ENCODE results near the gene PHACTR1. TPM values are rescaled to one million over a fixed set of nuclear protein-coding genes. Genes with fewer than 3 reads are reported as not detected.

PHACTR1 gene
- total and polyA plus RNA-seq, 9 of the 15 experiments (the other 6 are each of a cell fraction or from before 2014, with no cell fraction given): 11.5 to 32.6 (median 22.0) TPM

GRCh38 chr6:13328875-13329183, 612.3 kb downstream of the PHACTR1 start (continued):
- TF ChIP-seq ZBTB11 (CRISPR knock-in tag; IDR thresholded peaks at IDR 0.05) (peak in 1 of 3 experiments; percentile 13; a peak in 1 of 6 replicates), CREB3 (tag; conservative IDR thresholded peaks at IDR 0.05; ENCODE audit: low read depth) (peak; percentile 54; the same call in 1 of the 2 replicates), CBX8 (IDR thresholded peaks at IDR 0.05; ENCODE audit: borderline replicate concordance, extremely low read depth, low read depth, low read length, poor library complexity, severe bottlenecking) (no peak), THAP7 (CRISPR knock-in tag; IDR thresholded peaks at IDR 0.05) (no peak), NR2C1 (IDR thresholded peaks at IDR 0.05) (no peak), NR2C1 (tag; IDR thresholded peaks at IDR 0.05) (no peak), HDAC3 (IDR thresholded peaks at IDR 0.05; ENCODE audit: borderline replicate concordance, partially characterized antibody) (peak; percentile 29), ELF1 (tag; IDR thresholded peaks at IDR 0.05) (0 out of 2 replicates have a peak, but pooled peaks have one; percentile 1), MLLT1 (IDR thresholded peaks at IDR 0.05) (peak in 1 of 2 experiments; percentile 34; a peak in 1 of 4 replicates), SAP30 (IDR thresholded peaks at IDR 0.05; ENCODE audit: borderline replicate concordance, insufficient read depth, low read depth, low read length, poor library complexity, severe bottlenecking) (peak; percentile 61), MTA3 (IDR thresholded peaks at IDR 0.05; ENCODE audit: borderline replicate concordance) (0 out of 2 replicates have a peak, but pooled peaks have one; percentile 2), RAD51 (IDR thresholded peaks at IDR 0.05; ENCODE audit: borderline replicate concordance, low read depth) (no peak), GTF2A2 (tag; IDR thresholded peaks at IDR 0.05) (no peak), ZNF143 (CRISPR knock-in tag; IDR thresholded peaks at IDR 0.05) (no peak), FOXA3 (CRISPR knock-in tag; conservative IDR thresholded peaks at IDR 0.05 in 1 of 2, IDR thresholded peaks at IDR 0.05 in 1 of 2) (peak in 1 of 2 experiments; percentile 58; a peak in 1 of 4 replicates), KDM2B (CRISPR knock-in tag; IDR thresholded peaks at IDR 0.05) (no peak), MCM2 (IDR thresholded peaks at IDR 0.05; ENCODE audit: low read depth) (no peak)
